Heart left ventricle (tissue), 13 donors: ENCODE results near the gene PTPRJ.

Experiments used
- CTCF ChIP-seq, 12 donors: fragments of 200-600 bp; sonication (generic) in 4 of 12; IDR thresholded peaks; one replicate each; pipeline versions ENCODE4 v1.5.0 to v1.8.0; 2018 to 2022; ENCODE audit warnings: antibody characterized with exemption in 12 of 12, mild to moderate bottlenecking in 5 of 12
- POLR2A ChIP-seq, 2 donors: fragments of 450-650 bp; IDR thresholded peaks; one replicate each; pipeline ENCODE4 v1.6.1; 2017; ENCODE audit warnings: antibody characterized with exemption in 2 of 2, mild to moderate bottlenecking in 2 of 2, moderate library complexity in 2 of 2
- donor health status: ischemic (EF 13 %, LVEDD 7.1; RV severe dilation, severe dysfunction).
- donor health status: DM: no; HTN: yes; CAD: no.
- donor health status: DM: no; HTN: no; CAD: no.
- donor health status: ischemic (EF 25% LVEDD 6.9; RV normal size, moderate dysfunction).
- donor health status: ischemic (EF 25% LVEDD 5.7; RV mildly dilated, moderate dysfunction).
- donor health status: ischemic (EF 35%, LVEDD 5.7; RV mildly dilated, moderate dysfunction).
- donor health status: nonischemic (EF 11% LVEDD 7.7; RV severe dilation, severe dysfunction).
- donor health status: DM: yes; HTN: yes; CAD: no.
- donor health status: PGD.
- donor health status: ischemic (EF 29% LVEDD 5.4; RV normal size, mild dysfunction).
- donor health status: nonischemic (EF 23%, LVEDD 6.1; RV moderate dilation, normal function).

- no peak for TF ChIP-seq CTCF (IDR thresholded peaks at IDR 0.05)
- no peak for TF ChIP-seq POLR2A (IDR thresholded peaks at IDR 0.05)
Measured at GRCh38 chr11:47983464-47984397, 3.4 kb downstream of the PTPRJ start.
